Mucosa of stomach (tissue), 1 donor: ENCODE measurements around the gene PC.
"Not testable (repeated sequence)": the region's sequence is repeated elsewhere in the genome, so short reads cannot be mapped to it uniquely, and the experiment has no call there.

Experiments
- H3K27me3 ChIP-seq: one replicate; pipeline ENCODE4 v1.7.0; 2013; ENCODE audit warnings: mild to moderate bottlenecking, low read length; ENCODE audit not compliant: control insufficient read depth, insufficient read depth
- H3K36me3 ChIP-seq: one replicate; pipeline ENCODE4 v1.7.0; 2013; ENCODE audit warnings: low read length; ENCODE audit not compliant: control insufficient read depth, insufficient read depth
- H3K4me1 ChIP-seq: one replicate; pipeline ENCODE4 v1.7.0; 2013; ENCODE audit warnings: mild to moderate bottlenecking, low read length; ENCODE audit not compliant: control insufficient read depth, insufficient read depth
- H3K4me3 ChIP-seq: one replicate; pipeline ENCODE4 v1.7.0; 2013; ENCODE audit warnings: low read length
- H3K9ac ChIP-seq: one replicate; pipeline ENCODE4 v1.7.0; 2013; ENCODE audit warnings: mild to moderate bottlenecking, low read length, moderate library complexity
- H3K9me3 ChIP-seq: one replicate; pipeline ENCODE4 v1.7.0; 2013; ENCODE audit warnings: mild to moderate bottlenecking, low read length, moderate library complexity; ENCODE audit not compliant: control insufficient read depth
- donor health status: Pancreatic carcinoma.

Gene PC

DNA sequence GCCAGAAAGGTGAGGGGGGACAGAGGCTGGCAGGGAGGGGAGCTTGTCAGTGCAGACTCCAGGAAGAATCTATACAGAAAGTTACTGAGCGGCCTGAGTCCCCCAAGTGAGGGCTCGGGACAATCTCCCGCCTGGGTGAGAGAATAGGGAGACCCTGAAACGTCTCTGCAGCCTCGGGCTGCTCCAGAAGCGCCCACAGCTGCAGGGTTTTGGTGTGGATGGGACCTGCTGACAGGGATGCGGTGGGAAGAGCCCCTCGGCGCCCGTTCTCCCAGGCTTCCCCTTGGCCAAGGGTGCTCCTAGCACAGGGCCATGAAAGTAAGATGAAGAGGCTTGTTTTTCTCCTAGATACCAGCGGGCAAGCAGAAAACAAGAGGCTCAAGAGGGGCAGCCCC is 115.7 kb downstream of the PC start:
- Histone ChIP-seq H3K4me3 (peak overlapping the region; percentile 80), H3K27me3 (no peaks in the 10 kb centered on the region), H3K9ac (peak overlapping the region; percentile 95), H3K4me1 (peaks cover 24% of the 10 kb centered on the region), H3K36me3 (peaks cover 6% of the 10 kb centered on the region), H3K9me3 (no peaks in the 10 kb centered on the region)

GRCh38 chr11:66841861-66842260 is 116.3 kb downstream of the PC start:
- Histone ChIP-seq H3K36me3 (peaks cover 6% of the 10 kb centered on the region), H3K4me1 (peaks cover 24% of the 10 kb centered on the region), H3K9me3 (no peaks in the 10 kb centered on the region), H3K9ac (peak overlapping the region; percentile 95), H3K4me3 (peak overlapping the region; percentile 80), H3K27me3 (no peaks in the 10 kb centered on the region)

- H3K4me1 ChIP-seq = peaks cover 24% of the 10 kb centered on the region
- no peak overlapping the region for H3K4me3 ChIP-seq
- H3K9ac ChIP-seq = no peak overlapping the region
- peaks cover 2% of the 10 kb centered on the region for H3K36me3 ChIP-seq
- H3K9me3 ChIP-seq = no peaks in the 10 kb centered on the region
- no peaks in the 10 kb centered on the region for H3K27me3 ChIP-seq
Measured at GRCh38 chr11:66840317-66841091, 117.7 kb downstream of the PC start.

GRCh38 chr11:66835768-66836405 is 122.3 kb downstream of the PC start:
- Histone ChIP-seq H3K4me3 (no peak overlapping the region), H3K4me1 (no peaks in the 10 kb centered on the region), H3K9me3 (no peaks in the 10 kb centered on the region), H3K27me3 (no peaks in the 10 kb centered on the region), H3K36me3 (no peaks in the 10 kb centered on the region), H3K9ac (no peak overlapping the region)

- Histone ChIP-seq H3K9me3 (no peaks in the 10 kb centered on the region), H3K4me1 (no peaks in the 10 kb centered on the region), H3K36me3 (no peaks in the 10 kb centered on the region), H3K27me3 (no peaks in the 10 kb centered on the region), H3K4me3 (no peak overlapping the region), H3K9ac (no peak overlapping the region)
Measured at GRCh38 chr11:66834943-66835342, 123.2 kb downstream of the PC start.

DNA sequence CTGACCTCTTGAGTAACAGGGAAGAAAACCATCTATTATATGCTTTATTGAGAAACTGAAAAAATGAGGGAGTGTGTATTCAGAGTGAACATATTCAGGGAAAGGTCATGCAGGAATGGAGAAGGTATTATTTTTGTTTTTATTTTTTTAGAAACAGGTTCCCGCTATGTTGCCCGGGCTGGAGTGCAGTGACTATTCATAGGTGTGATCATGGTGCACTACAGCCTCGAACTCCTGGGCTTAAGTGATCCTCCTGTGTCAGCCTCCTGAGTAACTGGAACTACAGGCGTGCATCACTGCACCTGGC is 123.7 kb downstream of the PC start:
- no peak overlapping the region for H3K9ac ChIP-seq
- H3K27me3 ChIP-seq = no peaks in the 10 kb centered on the region
- no peaks in the 10 kb centered on the region for H3K9me3 ChIP-seq
- no peaks in the 10 kb centered on the region for H3K4me1 ChIP-seq
- H3K4me3 ChIP-seq = no peak overlapping the region
- H3K36me3 ChIP-seq = no peaks in the 10 kb centered on the region

DNA sequence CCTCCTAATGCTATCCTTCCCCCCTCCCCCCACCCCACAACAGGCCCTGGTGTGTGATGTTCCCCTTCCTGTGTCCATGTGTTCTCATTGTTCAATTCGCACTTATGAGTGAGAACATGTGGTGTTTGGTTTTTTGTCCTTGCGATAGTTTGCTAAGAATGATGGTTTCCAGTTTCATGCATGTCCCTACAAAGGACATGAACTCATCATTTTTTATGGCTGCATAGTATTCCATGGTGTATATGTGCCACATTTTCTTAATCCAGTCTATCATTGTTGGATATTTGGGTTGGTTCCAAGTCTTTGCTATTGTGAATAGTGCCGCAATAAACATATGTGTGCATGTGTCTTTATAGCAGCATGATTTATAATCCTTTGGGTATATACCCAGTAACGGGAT is 133.6 kb downstream of the PC start:
- not testable (repeated sequence) for H3K27me3 ChIP-seq, H3K36me3 ChIP-seq, H3K9ac ChIP-seq, H3K9me3 ChIP-seq, H3K4me3 ChIP-seq, H3K4me1 ChIP-seq

DNA sequence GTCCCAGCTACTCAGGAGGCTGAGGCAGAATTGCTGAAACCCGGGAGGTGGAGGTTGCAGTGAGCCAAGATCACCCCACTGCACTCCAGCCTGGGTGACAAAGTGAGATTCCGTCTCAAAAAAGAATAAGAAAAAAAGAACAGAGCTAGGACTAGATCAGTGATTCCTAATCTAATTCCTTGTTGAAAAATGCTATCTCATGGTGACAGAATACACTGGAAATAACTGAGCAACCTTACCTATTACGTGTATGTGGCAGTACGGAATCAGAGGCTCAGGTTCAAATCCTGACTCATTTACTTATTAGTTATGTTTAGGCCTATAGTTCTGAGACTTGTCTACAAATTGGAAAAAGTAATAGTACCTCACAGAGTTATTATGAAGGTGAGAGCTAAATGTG is 134.5 kb downstream of the PC start:
- Histone ChIP-seq H3K36me3 (no peaks in the 10 kb centered on the region), H3K4me3 (no peak overlapping the region), H3K9ac (no peak overlapping the region), H3K9me3 (no peaks in the 10 kb centered on the region), H3K27me3 (no peaks in the 10 kb centered on the region), H3K4me1 (peaks cover 4% of the 10 kb centered on the region)

DNA sequence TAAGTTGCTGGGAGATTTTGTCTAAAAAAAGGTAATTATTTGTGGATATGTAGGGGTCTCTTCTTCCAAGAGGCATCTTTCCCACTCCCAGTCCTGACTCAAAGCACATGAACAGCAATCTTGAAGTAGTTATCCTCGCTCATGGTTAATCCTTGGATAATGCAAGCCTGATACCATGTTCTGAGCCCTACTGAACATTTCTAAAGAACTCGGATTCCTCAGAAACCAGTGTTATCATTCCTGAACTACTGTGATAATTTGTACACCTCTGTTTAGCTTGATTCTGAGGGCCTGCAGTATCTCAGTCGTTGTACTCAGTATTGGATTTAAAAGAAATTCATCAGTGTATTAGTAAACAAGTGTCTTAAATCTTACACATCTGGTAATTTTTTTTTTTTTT is 137.3 kb downstream of the PC start:
- Histone ChIP-seq H3K4me3 (no peak overlapping the region), H3K27me3 (no peaks in the 10 kb centered on the region), H3K36me3 (no peaks in the 10 kb centered on the region), H3K9ac (no peak overlapping the region), H3K4me1 (peaks cover 4% of the 10 kb centered on the region), H3K9me3 (no peaks in the 10 kb centered on the region)

- Histone ChIP-seq H3K27me3 (no peaks in the 10 kb centered on the region), H3K9ac (no peak overlapping the region), H3K4me3 (no peak overlapping the region), H3K9me3 (no peaks in the 10 kb centered on the region), H3K36me3 (no peaks in the 10 kb centered on the region), H3K4me1 (peaks cover 4% of the 10 kb centered on the region)
Measured at GRCh38 chr11:66820381-66820780, 137.8 kb downstream of the PC start.

DNA sequence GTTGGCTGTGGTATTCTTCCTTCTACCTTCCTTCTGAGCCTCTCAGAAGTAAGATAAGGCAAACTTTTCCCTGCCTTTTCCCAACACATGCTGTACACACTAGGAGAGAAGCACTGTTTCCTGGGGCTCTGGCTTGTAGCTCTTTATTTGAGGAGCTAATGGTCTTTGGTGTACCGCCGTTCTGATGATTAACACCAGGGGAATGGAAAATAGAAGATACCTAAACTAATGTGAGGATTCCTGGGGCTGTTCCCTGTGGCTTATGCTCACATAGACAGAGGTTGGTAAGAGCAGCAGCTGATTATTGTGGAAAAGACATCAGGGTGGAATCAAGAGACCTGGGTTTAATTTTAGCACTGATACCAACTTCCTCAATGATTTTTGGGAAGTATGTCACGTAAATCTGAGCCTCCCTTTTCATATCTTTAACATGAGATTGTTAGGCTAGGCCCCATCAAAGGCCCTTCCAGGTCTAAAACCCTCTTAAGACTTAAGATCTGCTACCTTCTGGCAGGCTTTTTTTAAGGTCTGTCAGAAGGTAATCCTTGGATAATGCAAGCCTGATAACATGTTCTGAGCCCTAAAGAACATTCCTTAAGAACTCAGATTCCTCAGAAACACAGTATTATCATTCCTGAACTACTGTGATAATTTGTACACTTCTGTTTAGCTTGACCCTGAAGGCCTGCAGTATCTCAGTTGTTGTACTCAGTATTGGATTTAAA is 139.8 kb downstream of the PC start:
- Histone ChIP-seq H3K4me3 (no peak overlapping the region), H3K9me3 (no peaks in the 10 kb centered on the region), H3K36me3 (no peaks in the 10 kb centered on the region), H3K4me1 (peaks cover 4% of the 10 kb centered on the region), H3K27me3 (no peaks in the 10 kb centered on the region), H3K9ac (no peak overlapping the region)

GRCh38 chr11:66815646-66816045 is 142.5 kb downstream of the PC start:
- no peaks in the 10 kb centered on the region for H3K36me3 ChIP-seq

More at GRCh38 chr11:66815646-66816045, 142.5 kb downstream of the PC start:
- no peaks in the 10 kb centered on the region for H3K27me3 ChIP-seq
- no peak overlapping the region for H3K9ac ChIP-seq
- no peaks in the 10 kb centered on the region for H3K9me3 ChIP-seq
- no peaks in the 10 kb centered on the region for H3K4me1 ChIP-seq
- no peak overlapping the region for H3K4me3 ChIP-seq
